Activated T-helper 2 cell treated with anti-CD3 and anti-CD28 coated beads, Interferon-gamma antibody, Interleukin-2, Interleukin-4, amounts not matched to agents 10 μg/mL and 5 μg/mL and 100 μg/mL, durations not matched to agents 14 hours and 24 hours and 36 hours (primary cell): ENCODE data around the gene CCDC134. TPM values are rescaled to one million over a fixed set of nuclear protein-coding genes. Genes with fewer than 3 reads are reported as not detected.
"Not testable (repeated sequence)": the region's sequence is repeated elsewhere in the genome, so short reads cannot be mapped to it uniquely, and the experiment has no call there.

Experiments
- DNase-seq: peaks from one replicate; pipeline ENCODE4 v3.0.0; 2021; ENCODE audit warnings: low spot score
- H3K27ac Mint-ChIP-seq: one replicate; pipeline ENCODE4 v1.8.0; 2021; ENCODE audit warnings: mixed read lengths
- H3K27me3 Mint-ChIP-seq: one replicate; pipeline ENCODE4 v1.8.0; 2021; ENCODE audit warnings: low read depth, mixed read lengths
- H3K36me3 Mint-ChIP-seq: one replicate; pipeline ENCODE4 v1.8.0; 2021; ENCODE audit warnings: low read depth, mixed read lengths
- H3K4me1 Mint-ChIP-seq: one replicate; pipeline ENCODE4 v1.8.0; 2021; ENCODE audit warnings: low read depth, mixed read lengths
- H3K4me3 Mint-ChIP-seq: one replicate; pipeline ENCODE4 v1.8.0; 2021; ENCODE audit warnings: low read depth, mild to moderate bottlenecking, moderate library complexity, mixed read lengths
- H3K9me3 Mint-ChIP-seq: one replicate; pipeline ENCODE4 v1.8.0; 2021; ENCODE audit warnings: mixed read lengths
- intact Hi-C: fragments of 100-400 bp; cut with micrococcal nuclease; formaldehyde crosslinking; loops from one replicate; pipeline ENCODE4 v1.15.1; 2023
- total RNA-seq: library from RNA; stranded (reverse); gene quantifications from 2 replicates; pipeline ENCODE4 v1.2.3, GENCODE V29; 2022

Gene CCDC134
- total RNA-seq, 1 donor from 2014 or later, result 17.4 TPM

DNA sequence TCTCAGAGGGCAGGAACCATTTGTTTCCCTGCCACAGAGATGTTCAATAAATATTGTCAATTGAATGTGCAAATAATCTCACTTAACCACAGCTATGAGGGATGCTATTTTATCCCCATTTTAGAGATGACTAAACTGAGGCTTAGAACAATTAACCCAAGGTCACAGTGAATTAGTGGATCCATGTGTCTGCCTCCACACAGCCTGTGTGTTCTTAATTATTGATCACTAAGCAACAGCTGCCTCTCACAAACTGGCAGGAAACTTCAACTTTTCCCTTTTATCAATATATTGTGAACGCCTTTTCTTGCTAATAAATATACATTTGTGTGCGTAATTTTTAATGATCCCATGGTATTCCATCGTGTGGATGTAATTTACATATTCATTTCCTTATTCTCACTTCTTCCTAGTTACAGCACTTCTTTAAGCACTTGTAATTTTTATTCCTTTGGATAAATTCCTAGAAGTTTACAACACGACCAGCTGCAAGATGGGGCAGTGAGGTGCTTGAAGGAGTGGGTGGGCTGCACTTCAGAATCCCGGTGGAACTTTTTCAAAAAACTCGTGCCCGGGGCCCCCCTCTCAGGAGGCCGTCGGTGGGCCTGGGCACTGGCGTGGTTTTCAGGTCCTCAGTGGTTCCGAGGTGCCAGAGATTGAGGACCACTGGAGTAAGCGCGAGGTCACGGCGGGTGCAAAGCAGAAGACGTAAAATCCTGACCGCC, 31.5 kb downstream of the CCDC134 start:
- Mint-ChIP-seq H3K9me3 (peaks cover 3% of the 10 kb centered on the region), H3K4me1 (peaks cover 48% of the 10 kb centered on the region), H3K27me3 (no peaks in the 10 kb centered on the region), H3K4me3 (peak overlapping the region; percentile 88), H3K27ac (peak overlapping the region; percentile 97), H3K36me3 (peaks cover 64% of the 10 kb centered on the region)
- DNase-seq, result no peak
- intact Hi-C loops, result loop anchor here (2.0 to 10.0 kb wide), 3 partner anchors 51 to 243 kb away; partner anchors contain the start of genes NAGA, PHETA2 and SMDT1

DNA sequence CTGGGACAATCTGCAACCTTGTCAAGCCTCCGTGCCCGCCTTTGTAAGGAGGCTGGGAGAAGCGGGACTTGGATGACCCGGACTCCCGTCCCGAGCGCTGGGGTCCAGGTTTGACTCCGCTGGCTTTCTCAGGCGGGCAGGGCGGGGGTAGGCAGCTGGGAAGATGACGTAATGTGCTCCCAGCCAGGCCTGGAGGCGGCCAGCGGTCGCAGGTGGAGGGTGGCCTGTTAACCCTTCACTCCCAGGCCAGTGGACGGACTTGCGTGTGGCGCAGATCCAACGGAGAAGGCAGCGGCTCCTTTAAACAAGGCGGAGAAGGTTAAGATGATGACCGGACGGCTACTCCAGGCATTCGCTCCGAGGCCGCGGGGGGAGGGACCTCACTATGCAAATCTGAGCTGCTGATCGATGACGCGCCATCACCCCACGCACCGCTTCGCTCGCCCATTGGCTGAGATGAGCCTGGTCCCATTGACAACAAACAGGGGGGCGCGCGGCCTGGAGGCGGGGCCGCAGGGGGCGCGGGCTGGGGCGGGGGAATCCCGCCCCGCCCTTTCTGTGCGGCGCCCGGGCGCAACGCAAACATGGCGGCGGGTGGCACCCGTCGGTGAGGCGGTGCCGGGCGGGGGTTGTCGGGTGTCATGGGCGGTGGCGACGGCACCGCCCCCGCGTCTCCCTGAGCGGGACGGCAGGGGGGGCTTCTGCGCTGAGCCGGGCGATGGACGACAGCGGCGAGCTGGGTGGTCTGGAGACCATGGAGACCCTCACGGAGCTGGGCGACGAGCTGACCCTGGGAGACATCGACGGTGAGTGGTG, 32.3 kb downstream of the CCDC134 start, which contains the start of gene SREBF2:
Gene SREBF2 (plus strand): TSS at position 553 of the 816 bp plus-strand sequence. CDS start 166 bp downstream, at position 719.
- Mint-ChIP-seq H3K36me3 (peaks cover 62% of the 10 kb centered on the region), H3K4me3 (peak within 1 kb of the TSS; percentile 99)
- intact Hi-C loops, result loop anchor here (1.0 to 10.0 kb wide), 5 partner anchors 25 to 242 kb away; partner anchors contain the start of genes NAGA, PHETA2 and SMDT1

DNA sequence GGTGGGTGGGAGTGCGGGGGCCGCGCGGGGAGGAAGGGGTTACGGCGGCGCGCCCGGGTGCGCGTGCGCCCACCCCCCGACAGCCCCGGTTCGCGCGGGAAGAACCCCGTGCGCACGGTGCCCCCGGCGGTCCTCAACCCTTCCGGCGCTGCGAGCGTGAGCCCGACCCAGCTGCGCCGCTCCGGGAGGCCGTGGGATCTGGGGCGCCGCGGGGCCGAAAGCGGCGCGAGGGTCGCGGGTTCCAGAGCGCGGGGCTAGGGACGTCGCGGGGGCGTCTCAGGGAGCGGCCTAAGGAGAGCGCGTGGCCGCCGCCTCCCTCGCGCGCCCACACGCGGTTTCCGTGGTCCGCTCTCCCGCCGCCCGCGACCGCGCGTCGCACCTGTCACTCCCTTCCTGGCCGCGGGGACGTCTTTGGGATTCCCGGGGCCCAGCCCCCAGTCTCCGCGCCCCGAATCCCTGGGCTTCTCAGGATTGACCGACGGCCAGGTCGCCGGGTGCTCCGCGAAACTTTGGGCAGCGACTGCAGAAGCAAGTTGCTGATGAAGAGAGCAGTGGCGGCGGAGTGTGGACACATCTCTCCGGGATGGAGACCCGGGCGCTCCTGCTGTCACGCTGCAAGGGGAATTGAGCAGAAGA, 33.0 kb downstream of the CCDC134 start:
- H3K4me1 Mint-ChIP-seq, result peaks cover 45% of the 10 kb centered on the region
- H3K9me3 Mint-ChIP-seq, result peaks cover 3% of the 10 kb centered on the region
- peaks cover 69% of the 10 kb centered on the region for H3K36me3 Mint-ChIP-seq
- H3K27ac Mint-ChIP-seq, result peak overlapping the region; percentile 89
- peak overlapping the region; percentile 99 for H3K4me3 Mint-ChIP-seq
- DNase-seq, result peak; percentile 54
- intact Hi-C loops, result loop anchor here (1.0 to 10.0 kb wide), 6 partner anchors 10 to 241 kb away; partner anchors contain the start of genes NAGA, PHETA2 and SMDT1
- no peaks in the 10 kb centered on the region for H3K27me3 Mint-ChIP-seq

More for the DNA sequence above, 32.3 kb downstream of the CCDC134 start, which contains the start of gene SREBF2:
- Mint-ChIP-seq H3K9me3 (peaks cover 3% of the 10 kb centered on the region), H3K27ac (peak within 1 kb of the TSS; percentile 97), H3K27me3 (no peaks in the 10 kb centered on the region), H3K4me1 (peaks cover 46% of the 10 kb centered on the region)
- DNase-seq, result peak; percentile 99

DNA sequence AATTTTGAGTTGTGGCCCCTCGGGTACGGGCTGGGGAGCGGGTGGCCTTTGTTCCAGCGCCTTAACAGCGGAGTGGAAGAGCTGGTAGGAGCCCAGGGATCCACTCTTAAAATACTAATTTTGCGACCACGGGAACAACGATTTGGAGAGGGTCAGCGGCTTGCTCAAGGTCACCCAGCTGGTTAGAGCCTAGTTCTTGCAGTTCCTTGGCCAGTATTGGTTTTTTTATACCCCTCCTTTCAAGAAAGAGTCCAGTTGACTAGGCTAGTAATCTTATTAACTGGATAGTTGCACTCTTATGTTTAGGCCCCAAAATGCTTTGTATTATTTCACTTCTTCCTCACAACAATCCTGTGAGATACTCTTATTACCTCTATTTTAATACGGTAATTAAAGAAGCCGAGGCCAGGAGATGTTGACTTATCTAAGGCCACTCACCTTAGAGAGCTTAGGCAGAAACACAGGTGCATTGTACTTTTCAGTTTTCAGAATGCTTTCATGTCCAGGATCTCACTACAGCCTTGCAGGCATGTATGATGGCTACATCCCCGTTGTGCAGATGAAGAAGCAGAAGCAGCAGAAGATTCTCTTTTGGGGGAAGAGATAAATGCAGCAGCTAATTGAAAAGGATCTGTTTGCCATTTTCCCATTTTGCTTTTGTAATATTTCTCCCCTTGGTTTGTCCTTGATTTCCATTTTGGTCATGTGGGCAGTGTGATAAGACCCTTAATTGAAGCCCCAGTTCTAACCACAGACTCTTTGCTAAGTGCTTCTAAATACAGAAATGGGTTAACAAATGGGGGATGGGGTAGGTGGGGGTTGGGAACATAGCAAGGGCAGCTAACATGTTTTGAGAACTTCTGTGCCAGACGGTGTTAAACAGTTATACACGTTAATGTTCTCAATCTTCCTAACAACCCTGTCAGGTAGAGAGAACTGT, 33.8 kb downstream of the CCDC134 start:
- Mint-ChIP-seq H3K4me3 (peak overlapping the region; percentile 99), H3K4me1 (peaks cover 48% of the 10 kb centered on the region), H3K36me3 (peaks cover 74% of the 10 kb centered on the region), H3K9me3 (peaks cover 3% of the 10 kb centered on the region), H3K27me3 (no peaks in the 10 kb centered on the region), H3K27ac (peak overlapping the region; percentile 89)
- intact Hi-C loops, result loop anchor here (1.0 to 10.0 kb wide), 2 partner anchors 9 to 241 kb away; partner anchors contain the start of genes NAGA, PHETA2 and SMDT1
- DNase-seq, result no peak

DNA sequence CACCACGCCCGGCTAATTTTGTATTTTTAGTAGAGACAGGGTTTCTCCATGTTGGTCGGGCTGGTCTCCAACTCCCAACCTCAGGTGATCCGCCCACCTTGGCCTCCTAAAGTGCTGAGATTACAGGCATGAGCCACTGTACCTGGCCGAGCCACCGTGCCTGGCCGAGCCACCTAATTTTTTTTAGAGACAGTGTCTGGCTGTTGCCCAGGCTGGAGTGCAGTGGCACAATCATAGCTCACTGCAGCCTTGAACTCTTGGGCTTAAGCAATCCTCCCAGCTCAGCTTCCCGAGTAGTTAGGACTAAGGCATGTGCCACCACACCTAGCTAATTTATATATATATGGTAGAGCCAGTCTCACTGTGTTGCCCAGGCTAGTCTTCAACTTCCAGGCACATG, 35.0 kb downstream of the CCDC134 start:
- not testable (repeated sequence) for DNase-seq, H3K9me3 Mint-ChIP-seq, H3K4me3 Mint-ChIP-seq, H3K27ac Mint-ChIP-seq, H3K27me3 Mint-ChIP-seq
- Mint-ChIP-seq H3K36me3 (peaks cover 75% of the 10 kb centered on the region), H3K4me1 (peaks cover 48% of the 10 kb centered on the region)
- intact Hi-C loops, result loop anchor here (10.0 kb wide), 1 partner anchor 239 kb away; the partner anchor contains the start of genes NAGA, PHETA2 and SMDT1

DNA sequence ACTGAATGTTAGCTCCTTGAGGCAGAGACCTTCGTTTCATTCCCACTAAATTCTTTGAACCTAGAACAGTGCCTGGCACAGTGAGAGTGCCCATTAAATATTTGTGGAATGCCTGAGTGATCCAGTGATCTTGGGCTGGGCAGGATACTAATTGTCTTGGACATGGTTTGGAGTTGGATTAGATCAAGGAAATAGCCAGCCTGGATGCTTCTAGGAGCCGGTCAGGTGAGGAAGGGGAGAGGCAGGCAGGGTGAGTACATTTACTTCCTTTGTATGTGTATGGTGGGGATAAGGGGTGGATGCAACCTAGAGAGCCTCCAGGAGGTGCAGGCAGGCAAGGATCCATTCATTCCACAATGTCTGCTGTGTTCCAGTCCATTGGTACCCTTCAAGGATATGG, 36.1 kb downstream of the CCDC134 start:
- intact Hi-C loops, result loop anchor here (10.0 kb wide), 1 partner anchor 238 kb away; the partner anchor contains the start of genes NAGA, PHETA2 and SMDT1
- no peaks in the 10 kb centered on the region for H3K27me3 Mint-ChIP-seq
- DNase-seq, result no peak
- peaks cover 3% of the 10 kb centered on the region for H3K9me3 Mint-ChIP-seq
- H3K4me1 Mint-ChIP-seq, result peaks cover 52% of the 10 kb centered on the region
- peak overlapping the region; percentile 33 for H3K27ac Mint-ChIP-seq
- peaks cover 75% of the 10 kb centered on the region for H3K36me3 Mint-ChIP-seq
- H3K4me3 Mint-ChIP-seq, result peak overlapping the region; percentile 2

DNA sequence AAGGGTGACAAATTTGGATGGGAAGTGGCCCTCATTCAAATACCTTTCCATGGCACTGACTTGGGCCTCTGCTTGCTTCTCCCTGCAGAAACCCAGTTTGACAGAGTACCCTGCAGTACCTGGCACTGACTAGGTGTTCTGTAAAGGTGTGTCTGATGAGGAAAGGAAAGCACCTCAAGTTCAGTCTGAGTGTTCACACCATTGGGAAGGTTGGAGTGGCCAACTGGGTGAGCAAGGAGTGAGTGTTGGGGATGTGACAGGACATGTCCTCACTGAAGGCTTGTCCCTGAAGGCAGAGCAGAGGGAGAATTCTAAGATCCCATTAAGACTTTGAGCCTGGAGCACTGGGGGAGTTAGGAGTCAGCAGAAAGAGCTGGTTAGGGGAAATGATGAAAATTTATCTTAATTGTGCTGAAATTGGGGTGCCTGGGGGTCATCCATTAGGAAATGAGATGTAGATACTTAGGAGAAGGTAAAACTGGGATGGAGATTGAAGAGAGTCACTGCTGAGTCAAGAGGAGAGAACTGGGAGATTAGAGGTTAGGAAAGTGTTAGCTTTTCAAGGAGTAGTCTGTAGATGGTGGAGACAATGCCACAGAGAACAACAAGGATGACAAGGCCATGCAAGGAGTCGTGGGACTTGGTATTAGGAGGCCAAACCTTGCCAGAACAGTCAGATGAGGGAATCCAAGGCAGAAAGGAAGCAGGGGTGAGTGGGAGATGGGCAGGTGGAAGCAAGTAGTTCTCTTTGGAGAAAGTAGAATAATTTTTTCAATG, 38.6 kb downstream of the CCDC134 start:
- H3K36me3 Mint-ChIP-seq, result peaks cover 77% of the 10 kb centered on the region
- no peaks in the 10 kb centered on the region for H3K9me3 Mint-ChIP-seq
- intact Hi-C loops, result loop anchor here (10.0 kb wide), 1 partner anchor 236 kb away; the partner anchor contains the start of genes NAGA, PHETA2 and SMDT1
- peak overlapping the region; percentile 61 for H3K27ac Mint-ChIP-seq
- peaks cover 60% of the 10 kb centered on the region for H3K4me1 Mint-ChIP-seq
- no peaks in the 10 kb centered on the region for H3K27me3 Mint-ChIP-seq
- DNase-seq, result no peak
- no peak overlapping the region for H3K4me3 Mint-ChIP-seq

DNA sequence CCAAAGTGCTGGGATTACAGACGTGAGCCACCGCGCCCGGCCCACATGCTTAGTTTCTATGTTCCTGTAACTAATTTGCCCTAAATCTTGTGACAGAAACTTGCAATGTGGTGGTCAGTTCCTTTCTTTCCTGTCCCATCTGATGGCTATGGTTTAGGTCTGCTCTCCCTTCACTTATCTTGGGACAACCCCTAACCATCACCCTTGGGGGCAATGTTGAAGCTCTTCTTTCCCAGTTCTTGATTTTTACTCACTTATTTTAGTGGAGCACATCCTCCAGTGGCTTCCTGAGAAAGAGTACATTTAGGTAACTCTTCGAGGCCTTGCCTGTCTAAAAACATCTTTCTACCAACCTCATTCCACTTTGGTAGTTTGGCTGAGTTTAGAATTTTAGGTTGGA, 39.7 kb downstream of the CCDC134 start:
- no peak overlapping the region for H3K4me3 Mint-ChIP-seq
- peaks cover 76% of the 10 kb centered on the region for H3K36me3 Mint-ChIP-seq
- peaks cover 59% of the 10 kb centered on the region for H3K4me1 Mint-ChIP-seq
- H3K27ac Mint-ChIP-seq, result peak overlapping the region; percentile 25
- intact Hi-C loops, result no loop called here
- no peaks in the 10 kb centered on the region for H3K27me3 Mint-ChIP-seq
- no peak for DNase-seq
- H3K9me3 Mint-ChIP-seq, result no peaks in the 10 kb centered on the region

DNA sequence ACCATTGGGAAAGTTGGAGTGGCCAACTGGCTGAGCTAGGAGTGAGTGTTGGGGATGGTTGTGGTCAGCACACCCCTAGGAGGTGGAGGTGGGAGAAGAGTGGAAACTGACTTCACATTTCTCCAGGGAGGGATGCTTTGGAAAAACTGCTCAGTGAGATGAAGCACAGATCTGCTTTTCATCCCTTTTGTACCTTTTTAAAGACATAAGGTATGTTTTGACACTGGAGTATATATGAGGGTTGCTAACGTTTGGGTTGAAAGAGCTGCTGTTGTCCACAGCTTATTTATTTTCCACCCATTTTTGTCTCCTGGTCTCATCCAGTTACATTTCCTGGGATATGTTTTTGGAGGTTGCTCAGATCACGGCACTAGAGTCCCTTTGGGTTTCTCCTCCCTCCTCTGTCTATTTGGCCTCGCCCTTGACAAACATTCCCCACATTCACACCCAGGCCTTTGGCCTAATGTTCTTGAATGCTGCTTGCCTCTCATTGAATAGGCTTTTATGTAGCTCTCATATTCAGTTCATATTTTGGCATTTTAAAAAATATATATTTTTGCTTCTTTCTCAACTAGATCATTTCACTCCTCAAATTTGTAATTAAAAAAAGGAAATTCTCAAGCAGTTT, 40.7 kb downstream of the CCDC134 start:
- no peak for DNase-seq
- H3K4me1 Mint-ChIP-seq, result peaks cover 63% of the 10 kb centered on the region
- H3K27me3 Mint-ChIP-seq, result no peaks in the 10 kb centered on the region
- intact Hi-C loops, result no loop called here
- peak overlapping the region; percentile 25 for H3K27ac Mint-ChIP-seq
- H3K36me3 Mint-ChIP-seq, result peaks cover 75% of the 10 kb centered on the region
- H3K4me3 Mint-ChIP-seq, result no peak overlapping the region
- no peaks in the 10 kb centered on the region for H3K9me3 Mint-ChIP-seq

DNA sequence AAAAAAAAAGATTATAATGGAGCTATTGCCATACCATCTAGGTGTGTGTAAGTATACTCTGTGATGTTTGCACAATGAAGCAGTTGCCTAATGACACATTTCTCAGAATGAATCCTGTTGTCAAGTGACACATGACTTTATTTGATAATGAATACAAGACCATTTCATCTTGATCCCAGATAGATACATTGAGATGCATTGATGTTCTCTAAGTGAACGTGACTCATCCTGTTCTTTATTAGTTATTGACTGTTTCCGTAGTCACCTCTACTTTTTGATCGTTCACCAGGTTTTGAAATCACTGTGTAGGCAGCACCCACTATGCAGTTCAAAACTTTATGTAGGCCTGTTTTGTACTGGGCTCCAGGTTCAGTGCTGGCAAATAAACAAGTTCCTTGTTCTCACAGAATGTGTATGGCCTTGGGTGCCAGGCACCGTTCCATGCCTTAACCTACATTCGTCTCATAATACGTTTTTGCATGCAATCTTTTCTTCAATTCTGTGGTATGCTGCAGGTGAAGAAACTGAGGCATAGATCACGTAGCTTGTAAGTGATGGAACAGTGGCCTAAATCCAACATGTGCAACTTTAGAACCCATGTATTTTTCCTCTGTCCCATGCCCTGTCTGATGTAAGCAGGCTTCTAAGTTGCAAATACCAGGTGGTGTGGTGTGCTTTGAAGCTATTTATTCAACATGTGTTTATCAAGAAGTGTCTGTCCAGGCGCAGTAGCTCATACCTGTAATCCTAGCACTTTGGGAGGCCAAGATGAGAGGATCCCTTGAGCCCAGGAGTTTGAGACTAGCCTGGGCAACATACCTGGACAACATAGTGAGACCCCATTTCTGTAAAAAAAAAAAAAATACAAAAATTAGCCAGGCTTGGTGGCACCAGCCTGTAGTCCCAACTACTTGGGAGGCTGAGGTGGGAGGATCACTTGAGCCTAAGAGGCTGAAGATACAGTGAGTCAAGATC, 42.8 kb downstream of the CCDC134 start:
- H3K27ac Mint-ChIP-seq, result peak overlapping the region; percentile 68
- no peak overlapping the region for H3K4me3 Mint-ChIP-seq
- no peaks in the 10 kb centered on the region for H3K9me3 Mint-ChIP-seq
- H3K36me3 Mint-ChIP-seq, result peaks cover 71% of the 10 kb centered on the region
- H3K27me3 Mint-ChIP-seq, result no peaks in the 10 kb centered on the region
- DNase-seq, result no peak
- intact Hi-C loops, result loop anchor here (1.0 kb wide), 2 partner anchors 9 to 16 kb away; no protein-coding TSS in a partner anchor
- peaks cover 67% of the 10 kb centered on the region for H3K4me1 Mint-ChIP-seq
